CD4-positive, alpha-beta T cell treated with Interleukin-15 for 1 hour (primary cell): ENCODE results near the gene SELENON.

Experiments
- DNase-seq: peaks from one replicate; pipeline ENCODE4 v3.0.0-alpha.2; 2020

Gene SELENON

DNA sequence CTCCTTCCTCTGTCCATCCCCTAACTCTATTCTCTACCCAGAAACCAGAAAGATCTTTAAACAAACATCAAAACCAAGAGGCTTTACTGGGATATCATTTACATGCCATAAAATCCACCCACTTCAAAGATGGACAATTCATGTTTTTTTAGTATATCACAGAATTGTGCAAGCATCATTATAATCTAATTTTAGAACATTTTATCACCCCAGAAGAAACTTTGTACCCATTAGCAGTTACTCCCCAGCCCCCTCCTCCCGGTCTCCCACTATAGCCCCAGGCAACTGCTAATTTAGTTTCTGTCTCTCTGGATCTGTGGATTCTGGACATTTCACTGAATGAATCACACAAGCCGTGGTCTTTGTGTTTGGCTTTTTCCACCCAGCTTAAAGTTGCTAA lies 4.8 kb upstream of the SELENON start:
- DNase-seq, result no peak

DNA sequence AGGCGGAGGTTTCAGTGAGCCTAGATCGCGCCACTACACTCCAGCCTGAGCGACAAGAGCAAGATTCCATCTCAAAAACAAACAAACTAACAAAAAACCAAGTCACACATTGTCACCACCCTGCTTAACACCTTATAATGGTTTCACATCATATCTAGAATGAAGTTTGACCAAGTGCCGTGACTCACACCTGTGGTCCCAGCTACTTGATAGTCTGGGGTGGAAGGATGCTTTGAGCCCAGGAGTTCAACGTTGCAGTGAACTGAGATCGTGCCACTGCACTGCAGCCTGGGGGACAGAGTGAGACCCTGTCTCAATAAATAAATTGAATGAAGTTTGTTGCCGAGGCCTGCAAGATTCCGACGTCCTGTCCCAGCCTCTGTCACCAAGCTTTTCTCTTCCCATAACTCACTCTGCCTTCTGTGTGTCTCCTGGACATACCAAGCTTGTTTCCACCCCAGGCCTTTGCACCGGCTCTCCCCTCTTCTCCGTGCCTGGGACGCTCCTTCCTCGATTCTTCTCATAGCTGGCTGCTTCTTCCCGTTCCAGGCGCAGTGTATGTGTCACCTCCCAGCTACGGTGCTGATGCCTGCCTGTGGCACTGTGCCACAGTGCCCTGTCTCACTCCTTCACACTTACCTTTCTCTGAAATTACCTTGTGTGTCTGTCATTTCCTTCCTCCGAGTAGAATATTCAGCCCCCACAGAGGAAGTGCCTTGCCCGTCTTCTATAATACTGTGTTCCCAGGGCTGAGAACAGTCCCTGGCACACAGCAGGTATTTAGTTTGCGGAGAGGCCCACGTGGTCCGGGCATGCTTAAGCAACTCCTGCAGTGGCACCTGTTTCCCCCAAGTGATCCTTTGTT lies 3.8 kb upstream of the SELENON start:
- DNase-seq, result peak; percentile 42

DNA sequence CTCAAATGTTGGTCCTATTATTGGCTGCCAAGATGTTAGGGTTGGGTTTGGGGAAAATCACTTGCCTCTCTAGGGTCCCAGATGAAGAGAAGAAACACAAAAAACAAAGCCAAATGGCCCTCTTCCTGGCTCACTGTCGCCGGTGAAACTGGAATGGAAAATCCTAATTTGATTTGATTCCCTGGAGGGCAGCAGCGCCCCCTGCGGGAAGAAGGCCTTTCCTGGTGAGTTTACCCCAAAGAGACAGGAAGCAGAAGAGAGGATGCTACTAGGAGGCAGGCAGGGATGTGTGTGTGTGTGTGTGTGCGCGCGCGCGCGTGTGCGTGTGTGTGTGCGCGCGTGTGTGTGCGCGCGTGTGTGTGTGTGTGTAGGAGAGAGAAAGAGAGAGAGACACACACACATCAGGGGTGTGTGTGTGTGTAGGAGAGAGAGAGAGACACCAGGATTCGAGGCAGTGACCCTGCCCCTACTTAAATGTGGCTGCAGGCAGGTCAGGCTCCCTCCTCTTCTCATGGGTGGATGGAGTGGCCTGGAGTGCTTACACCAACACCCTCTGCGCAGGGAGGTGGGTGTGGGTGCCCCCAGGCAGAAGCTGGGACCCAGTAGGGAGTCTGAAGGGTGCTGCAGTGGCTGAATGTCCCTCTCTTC lies 3.1 kb upstream of the SELENON start:
- DNase-seq, result peak; percentile 72

DNA sequence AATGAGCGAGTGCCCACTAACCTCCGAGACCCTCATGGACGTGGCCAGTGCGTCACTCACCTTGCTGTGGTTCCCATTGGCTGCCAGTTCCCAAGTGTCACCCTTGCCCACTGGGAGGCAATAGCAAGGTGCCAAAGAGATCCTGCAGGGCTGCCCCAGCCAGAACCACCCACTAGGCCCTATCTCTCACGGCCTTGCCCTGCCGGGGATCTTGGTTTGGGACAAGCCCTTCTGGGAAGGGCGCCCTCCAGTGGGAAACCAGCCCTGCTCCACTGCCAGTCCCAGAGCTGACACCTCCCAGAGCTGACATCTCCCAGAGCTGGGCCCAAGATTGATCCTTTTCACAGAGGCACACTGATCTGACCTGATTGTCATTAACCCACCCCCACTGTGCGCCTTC lies 2.1 kb upstream of the SELENON start:
- no peak for DNase-seq

DNA sequence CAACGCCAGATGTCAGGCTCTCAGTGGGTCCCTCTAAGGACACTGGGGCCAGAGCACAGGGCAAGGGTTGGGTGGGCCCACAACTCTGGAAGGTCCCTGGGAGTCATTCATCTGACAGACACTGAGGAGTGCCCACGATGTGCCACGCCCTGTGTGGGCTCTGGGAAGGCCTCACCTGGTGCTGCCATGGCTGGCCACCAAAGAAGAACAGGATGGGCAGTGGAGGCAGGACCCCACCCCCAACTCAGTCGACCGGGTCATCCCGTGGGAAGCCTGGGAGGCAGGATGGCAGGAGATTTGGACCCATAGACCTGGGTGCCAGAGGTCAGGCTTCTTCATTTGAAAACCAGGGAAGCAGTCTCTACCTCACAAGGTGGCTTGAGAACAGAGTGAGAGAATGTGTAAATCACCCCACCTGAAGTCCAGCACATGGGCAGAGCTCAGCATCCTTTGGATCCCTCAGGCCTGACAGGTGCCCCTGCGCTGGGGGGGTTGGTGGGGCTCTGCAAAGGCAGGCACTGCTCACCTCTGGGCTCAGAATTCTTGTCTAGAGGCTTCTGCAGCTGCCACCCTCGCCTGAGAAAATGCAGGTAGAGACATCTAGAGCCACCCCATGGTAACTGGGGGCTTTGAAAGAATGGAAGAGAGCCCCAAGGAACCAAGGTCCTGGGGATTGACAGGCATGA lies 1.2 kb upstream of the SELENON start:
- DNase-seq, result no peak

DNA sequence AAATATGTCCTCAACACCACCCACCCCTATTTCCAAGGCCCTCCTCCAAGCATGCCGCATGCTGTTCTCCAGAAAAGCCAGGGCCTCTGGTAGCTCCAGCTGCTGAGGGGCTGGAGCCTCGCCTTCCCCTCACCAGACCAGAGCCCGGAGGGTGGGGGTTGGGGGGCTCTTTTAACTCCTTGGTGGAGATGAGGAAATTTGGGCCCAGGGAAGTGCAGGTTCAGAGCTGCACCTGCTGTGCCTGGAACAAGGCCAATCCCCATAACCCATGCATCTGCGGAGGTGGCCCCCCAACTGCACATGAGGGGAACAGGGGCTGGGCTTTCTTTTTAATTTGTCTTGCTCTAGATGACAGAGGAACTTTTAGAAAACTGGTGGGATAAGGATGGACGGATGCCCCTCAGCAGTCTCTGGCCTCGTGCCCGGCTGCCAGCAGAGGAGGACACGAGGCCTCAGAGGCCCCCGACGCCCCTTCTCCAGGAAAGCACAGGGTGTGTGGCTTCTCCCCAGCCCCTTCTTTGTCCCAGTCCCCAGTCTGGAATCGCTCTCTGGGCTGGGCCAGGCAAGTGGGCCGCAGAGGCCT lies 550 bp upstream of the SELENON start:
- DNase-seq, result no peak

DNA sequence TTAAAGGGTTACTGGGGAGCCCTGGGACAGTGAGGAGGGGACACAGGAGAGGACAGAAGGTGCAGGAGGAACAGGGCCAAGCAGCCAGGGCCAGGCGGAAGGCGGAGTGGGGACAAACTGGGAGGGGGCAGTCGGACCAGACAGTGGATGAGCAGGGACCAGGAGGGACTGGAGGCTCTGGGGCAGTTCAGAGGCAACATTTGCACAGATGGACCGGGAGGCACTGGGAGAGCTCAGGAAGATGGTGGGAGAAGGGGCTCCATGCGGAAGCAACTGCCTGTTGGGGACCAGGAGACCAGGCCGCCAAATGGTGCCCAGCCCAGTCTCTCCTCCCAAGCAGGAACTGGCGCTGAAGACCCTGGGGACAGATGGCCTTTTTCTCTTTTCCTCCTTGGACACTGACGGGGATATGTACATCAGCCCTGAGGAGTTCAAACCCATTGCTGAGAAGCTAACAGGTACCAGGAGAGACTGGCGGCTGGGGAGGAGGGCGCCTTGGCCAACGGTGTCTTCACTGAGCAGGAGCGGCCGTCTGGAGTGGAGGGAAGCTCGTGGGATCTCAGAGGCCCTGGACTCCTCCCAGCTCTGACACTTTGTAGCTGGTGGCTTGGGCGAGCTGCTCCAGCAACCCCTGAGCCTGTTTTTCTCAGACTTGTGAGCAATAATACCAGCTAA lies 847 bp downstream of the SELENON start:
- no peak for DNase-seq

DNA sequence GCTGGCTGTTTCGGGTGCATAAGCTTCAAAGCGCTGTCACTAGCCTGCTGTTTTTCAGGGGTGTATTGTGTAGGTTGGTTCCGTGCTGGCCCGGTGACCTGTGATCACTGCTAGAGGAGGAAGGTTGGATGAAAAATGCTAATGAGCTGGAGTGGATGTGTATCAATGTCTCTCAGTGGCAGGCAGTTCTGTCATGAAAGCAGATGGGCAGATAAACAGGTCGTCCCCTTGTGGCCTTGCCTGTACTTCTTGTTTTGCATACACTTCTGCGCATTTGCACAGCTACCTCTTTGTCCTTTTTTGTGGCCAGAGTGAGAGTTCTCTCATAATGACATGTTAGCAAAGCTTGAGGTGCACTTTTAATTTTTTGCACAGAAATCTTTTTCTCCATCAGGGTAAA lies 2.9 kb downstream of the SELENON start:
- no peak for DNase-seq

DNA sequence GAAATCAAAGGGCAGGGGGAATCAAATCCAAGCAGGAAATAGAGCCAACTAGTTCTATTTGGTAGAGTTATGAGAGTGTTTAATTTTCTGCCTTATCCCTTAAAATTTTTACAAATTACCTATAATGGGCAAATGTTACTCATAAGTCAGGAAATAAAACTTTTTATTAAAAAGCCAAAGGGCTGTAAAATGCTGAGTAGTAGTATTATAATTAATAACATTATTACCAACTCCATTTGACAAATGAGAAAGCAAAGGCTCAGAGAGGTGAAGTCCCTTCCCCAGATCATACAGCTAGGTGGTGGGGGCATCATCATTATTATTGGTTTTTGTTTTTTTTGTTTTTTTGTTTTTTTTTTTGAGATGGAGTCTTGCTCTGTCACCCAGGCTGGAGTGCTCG lies 3.4 kb downstream of the SELENON start:
- DNase-seq, result no peak

DNA sequence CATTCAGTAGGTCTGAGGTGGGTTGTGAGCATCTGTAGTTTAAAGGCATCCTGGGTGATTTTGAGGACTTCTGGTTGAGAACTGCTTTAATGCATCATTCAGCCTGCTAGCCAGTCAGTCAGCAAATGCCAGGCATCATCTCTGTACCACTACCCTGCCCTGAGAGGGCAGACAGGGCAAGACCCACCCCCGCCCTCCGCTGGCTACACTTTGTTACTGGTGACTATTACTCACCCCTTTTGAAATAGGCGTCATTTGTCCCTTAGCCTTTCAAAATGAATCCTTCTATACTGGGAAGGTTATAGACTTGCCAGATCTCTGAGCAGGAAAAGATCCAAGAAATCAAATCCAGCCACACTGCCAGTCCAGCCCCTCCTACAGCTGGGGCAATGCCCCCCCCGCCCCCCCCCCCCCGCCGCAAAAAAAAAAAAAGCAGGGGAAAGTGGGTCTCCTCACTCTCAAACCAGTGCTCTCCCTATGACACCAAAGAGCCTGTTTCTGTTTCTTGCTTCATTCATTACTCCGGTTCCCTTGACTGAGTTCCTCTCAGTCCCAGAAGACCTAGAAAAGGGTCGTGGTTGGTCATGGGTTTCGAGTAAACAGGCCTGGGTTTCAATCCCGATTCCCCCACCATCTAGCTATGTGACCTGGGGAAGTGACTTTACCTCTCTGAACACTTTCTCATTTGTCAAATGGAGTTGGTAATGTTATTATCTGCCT lies 4.4 kb downstream of the SELENON start:
- no peak for DNase-seq

DNA sequence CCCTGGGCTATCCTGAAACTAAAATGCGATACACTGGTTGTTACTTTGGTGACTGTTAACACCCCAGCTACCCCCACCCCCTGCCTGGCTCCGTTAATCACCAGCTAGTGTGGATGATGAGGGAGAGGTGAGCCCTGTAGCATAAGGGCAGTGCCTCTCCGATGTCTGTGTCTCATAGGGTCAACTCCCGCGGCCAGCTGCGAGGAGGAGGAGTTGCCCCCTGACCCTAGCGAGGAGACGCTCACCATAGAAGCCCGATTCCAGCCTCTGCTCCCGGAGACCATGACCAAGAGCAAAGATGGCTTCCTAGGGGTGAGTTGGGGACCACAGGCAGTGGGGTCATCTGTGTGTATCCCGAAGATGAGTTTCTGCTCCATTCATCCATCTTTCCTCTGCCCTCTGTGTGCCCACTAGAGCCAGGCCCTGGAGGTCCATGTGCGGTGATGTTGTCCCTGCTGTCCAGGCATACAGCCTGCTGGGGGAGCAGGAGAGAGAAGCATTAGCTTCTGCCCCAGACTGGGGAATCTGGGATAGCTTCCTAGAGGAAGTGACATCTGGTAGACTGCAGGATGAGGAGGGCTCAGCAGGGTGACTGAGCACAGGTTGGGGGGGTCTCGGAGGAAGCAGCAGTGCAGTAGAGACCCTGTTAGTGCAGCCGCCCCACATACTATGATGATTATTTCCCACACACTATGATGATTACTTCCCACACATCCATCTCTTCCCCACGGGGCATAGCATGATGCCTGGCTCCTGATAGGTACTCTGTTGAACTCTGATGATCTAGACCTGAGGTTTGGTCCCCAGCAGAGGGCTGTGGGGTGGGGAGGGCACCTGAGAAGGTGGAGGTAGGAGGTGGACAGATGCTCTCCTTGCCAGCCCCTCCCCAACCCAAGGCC lies 5.2 kb downstream of the SELENON start:
- DNase-seq, result no peak

DNA sequence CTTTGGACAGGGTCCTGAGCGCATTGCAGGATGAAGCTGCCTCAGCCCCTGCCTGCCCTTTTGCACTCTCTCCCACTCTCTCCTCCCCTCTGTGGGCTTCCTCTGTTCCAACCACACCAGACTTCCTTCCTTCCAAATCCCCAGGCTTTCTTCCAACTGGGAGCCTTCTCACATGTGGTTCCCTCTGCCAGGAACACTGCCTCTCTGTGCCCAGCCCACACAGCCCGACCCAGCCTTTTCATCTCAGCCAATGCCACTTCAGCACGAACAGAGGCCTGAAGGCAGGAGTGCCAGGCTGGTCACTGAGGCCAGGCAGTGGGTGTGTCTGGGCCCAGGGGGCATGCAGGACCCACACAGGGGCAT lies 5.9 kb downstream of the SELENON start:
- DNase-seq, result no peak

DNA sequence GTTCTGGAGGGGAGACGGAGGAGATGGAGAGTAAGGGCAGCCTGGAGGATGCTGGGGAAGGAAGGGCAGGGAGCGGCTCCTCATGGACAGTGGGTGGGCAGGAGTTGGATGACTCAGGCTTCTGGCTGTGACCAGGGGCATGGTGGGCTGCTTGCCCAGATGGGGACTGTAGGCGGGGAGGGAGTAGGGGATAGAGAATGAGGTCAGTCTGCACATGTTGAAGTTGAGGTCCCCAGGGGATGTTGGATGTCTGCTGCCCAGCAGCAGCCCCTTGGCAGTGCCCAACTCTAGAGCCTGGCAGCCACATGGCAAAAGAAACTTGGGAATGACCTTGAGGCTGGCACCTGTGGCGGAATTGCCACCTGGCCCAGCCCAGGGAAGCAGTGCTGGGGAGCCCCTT lies 6.4 kb downstream of the SELENON start:
- no peak for DNase-seq

DNA sequence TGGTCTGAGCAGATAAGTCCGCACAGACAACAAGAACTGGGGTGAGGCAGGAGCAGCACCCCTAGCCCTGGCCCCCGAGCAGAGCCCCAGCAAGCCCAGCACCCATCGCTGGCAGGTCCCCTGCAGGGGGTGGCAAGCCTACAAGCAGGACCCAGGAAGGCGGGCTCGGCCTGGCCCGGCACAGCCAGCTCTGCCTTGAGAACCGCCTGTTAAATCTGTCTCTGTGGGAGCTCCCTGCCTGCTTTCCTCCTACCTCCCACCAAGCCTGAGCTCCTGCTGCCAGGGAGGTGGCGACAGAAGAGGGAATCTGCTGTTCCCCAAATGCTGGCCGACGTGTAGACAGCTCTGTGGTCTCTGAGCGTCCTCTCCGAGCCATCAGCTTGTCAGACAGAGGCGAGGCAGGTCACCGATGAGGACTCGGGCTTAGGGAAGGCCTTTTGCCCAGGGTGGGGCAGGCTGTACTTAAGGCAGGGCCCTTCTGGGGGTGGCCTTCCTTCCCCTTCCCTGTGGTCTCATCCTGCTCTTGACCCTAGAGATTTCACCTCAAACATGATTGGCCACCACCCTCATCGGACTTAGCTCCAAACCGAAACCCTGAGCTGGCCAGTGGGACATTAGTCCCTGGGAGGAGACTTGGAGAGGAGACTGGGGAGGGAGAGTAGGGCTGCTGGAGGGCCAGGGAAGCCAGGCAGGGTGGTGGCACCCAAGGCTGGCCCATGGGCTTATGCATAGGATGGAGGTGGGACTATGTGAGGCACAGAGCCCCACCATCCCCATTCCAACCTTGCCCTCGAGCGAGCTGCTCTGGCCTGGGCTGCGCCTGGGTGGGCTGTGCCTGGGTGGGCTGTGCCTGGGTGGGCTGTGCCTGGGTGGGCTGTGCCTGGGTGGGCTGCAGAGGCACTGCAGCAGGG lies 7.7 kb downstream of the SELENON start:
- DNase-seq, result no peak

DNA sequence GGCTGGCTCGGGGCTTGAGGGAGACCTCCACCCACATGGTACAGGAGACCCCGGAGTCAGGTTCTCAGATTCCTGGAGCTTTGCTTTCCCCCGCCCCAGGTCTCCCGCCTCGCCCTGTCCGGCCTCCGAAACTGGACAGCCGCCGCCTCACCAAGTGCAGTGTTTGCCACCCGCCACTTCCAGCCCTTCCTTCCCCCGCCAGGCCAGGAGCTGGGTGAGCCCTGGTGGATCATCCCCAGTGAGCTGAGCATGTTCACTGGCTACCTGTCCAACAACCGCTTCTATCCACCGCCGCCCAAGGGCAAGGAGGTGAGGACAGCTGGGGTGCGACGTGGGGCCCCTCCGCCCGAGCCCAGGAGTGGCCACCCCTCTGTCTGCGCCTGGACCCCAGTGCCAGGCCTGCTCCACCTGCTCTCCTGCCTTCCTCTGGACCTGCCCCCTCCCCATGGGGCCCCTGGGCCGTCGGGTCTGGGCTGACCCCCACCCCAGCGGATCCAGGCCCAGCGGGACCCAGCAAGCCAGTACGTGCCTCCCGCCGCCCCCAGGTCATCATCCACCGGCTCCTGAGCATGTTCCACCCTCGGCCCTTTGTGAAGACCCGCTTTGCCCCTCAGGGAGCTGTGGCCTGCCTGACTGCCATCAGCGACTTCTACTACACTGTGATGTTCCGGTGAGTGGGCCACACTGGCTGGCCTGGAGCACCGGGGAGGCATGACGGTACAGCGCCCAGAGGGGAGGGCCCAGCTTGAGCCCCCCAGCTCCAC lies 8.7 kb downstream of the SELENON start:
- no peak for DNase-seq

DNA sequence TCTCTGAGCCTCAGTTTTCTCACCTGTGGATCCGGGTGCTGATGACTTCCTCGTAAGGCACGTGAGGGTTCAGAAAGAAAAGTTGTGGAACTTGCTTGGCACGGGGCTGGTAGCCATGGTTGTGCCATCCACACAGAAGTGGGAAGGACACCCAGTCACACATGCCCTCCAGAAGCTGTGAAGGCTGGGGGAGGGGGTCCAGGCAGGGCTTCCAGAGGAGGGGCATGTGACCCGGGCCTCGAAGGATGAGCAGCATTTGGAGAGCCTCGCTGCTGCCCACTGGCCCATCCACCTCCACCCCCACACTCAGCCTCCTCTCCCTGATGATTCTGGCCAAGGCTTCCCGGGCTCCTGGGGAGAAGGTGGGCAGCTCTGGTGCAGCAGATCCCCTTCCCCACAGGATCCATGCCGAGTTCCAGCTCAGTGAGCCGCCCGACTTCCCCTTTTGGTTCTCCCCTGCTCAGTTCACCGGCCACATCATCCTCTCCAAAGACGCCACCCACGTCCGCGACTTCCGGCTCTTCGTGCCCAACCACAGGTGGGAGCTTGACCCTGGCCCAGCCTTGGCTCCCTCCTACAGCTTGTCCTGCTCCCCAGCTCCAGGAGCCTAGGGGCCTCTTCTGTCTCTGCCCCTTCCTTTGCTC lies 9.4 kb downstream of the SELENON start:
- DNase-seq, result no peak

DNA sequence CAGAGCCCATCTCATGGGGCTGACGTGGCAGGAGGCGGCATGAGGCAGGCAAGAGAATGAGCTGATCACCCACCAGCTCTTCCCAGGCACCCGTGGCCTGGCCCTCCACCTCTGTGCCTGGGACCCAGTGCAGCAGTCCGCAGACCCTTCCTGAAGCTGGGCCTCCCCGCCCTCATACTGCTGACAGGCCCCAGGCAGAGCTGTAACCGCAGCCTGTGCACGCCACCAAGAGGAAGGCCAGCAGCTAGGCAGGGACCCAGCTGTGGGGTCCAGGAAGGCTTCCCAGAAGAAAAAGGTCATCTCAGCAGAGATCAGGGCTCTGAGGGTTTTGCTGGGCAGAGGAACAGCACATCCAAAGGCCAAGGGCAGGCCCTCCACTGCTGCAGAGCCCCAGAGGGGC lies 9.9 kb downstream of the SELENON start:
- no peak for DNase-seq

DNA sequence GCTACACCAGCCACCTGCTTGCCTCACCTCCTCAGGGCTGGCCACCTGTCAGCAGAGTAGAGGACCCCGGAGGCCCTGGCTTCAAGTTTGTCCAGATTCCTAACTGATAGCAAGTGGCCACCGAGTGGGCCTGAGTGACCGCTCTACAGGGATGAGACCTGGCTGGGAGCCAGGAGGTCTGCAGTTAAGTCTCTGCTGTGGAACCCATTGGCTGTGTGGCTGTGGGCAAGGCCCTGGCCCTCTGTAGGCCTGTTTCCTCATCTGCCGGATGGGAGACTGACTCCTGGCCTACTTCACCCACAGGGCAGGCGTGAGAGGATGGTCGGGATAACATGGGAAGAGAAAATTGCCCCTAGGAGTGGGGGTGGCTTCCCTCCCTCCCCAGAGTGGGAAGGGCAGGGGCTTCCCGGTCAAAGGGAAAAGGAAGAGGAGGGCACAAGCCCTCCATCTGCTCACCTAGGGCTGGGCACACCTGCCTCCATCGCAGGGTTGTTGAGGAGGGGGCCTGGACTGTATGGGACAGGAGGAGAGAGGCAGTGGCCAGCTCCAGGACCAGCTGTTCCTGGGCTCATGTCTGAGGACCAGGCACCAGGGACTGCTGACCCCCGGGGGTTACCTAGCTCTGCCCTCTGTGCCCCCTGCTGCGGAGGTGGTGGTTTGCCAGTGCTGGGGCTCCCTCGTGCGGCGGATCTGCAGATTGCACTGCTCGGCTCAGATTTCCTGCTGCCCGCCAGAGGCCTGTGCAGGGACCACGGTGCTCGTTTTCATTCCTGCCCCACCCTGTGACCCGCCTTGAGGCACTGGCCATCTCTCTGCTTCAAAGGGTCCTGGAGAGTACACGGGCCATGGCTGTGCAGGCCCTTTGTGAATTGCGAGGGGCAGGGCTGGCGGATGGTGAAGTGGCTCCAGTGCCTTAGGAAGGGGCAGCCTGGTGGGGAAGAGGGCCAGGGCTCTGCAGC lies 10.6 kb downstream of the SELENON start:
- DNase-seq, result peak; percentile 74
